HUES64 (cell line): ENCODE results near the gene KAZN.
"Not testable (repeated sequence)": the region's sequence is repeated elsewhere in the genome, so short reads cannot be mapped to it uniquely, and the experiment has no call there.

Experiments
- H3K27ac ChIP-seq: 2 replicates; pipeline ENCODE4 v1.7.0; 2013; ENCODE audit warnings: low read depth, low read length, inconsistent platforms
- H3K27me3 ChIP-seq: 2 replicates; pipeline ENCODE4 v1.6.1; 2013; ENCODE audit warnings: mild to moderate bottlenecking, low read length; ENCODE audit not compliant: insufficient read depth
- H3K36me3 ChIP-seq: 2 replicates; pipeline ENCODE4 v1.6.1; 2013; ENCODE audit warnings: mild to moderate bottlenecking, low read length; ENCODE audit not compliant: insufficient read depth
- H3K4me1 ChIP-seq: 2 replicates; pipeline ENCODE4 v1.6.1; 2013; ENCODE audit warnings: mild to moderate bottlenecking, low read length, moderate library complexity; ENCODE audit not compliant: insufficient read depth
- H3K4me3 ChIP-seq: 2 replicates; pipeline ENCODE4 v1.5.1; 2013; ENCODE audit warnings: mild to moderate bottlenecking, low read length, moderate library complexity
- H3K9ac ChIP-seq: 2 replicates; pipeline ENCODE4 v1.6.1; 2013; ENCODE audit warnings: mild to moderate bottlenecking, low read depth, low read length
- H3K9me3 ChIP-seq: 2 replicates; pipeline ENCODE4 v1.6.1; 2013; ENCODE audit warnings: low read depth, low read length; ENCODE audit not compliant: insufficient read depth
- WGBS: fragments of 150-250, 120-280 bp; methylation state at CpG from one replicate; pipeline ENCODE4 v1.1.7; 2013; ENCODE audit warnings: missing lambda C conversion rate; 5-methylcytosine and 5-hydroxymethylcytosine counted together

KAZN gene

DNA sequence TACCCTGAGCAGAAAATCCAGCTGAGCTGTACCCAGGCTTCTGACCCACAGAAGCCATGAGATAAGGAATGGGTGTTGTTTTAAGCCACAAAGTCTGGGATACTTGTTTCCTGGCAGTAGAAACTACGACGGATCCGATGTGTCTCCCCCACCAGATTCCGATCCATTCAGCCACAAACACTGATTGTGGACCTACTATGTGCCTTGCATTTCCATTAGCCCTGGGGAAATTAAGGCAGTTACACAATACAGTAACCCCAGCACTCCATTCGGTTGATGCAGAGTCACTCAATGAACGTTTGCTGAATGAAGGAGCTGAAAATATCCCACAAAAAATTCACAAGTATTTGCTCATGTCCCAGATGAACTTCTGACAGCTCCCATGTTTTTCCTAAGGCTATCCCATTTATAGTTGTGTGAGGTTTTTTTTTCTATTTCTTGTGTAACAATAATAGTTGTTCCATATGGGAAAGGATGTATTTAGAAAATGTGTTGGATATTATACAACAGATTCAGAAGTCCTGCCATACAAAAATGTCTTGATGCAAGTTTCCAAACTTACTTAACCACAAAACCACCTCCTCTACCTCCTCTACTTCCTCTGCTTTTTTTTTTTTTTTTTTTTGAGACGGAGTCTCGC, 29.6 kb upstream of the KAZN start:
- no peak overlapping the region for H3K27ac ChIP-seq
- no peak overlapping the region for H3K4me3 ChIP-seq
- 93% methylated on average over 6 of the region's 8 CpGs for WGBS
- no peaks in the 10 kb centered on the region for H3K36me3 ChIP-seq
- no peaks in the 10 kb centered on the region for H3K27me3 ChIP-seq
- no peaks in the 10 kb centered on the region for H3K4me1 ChIP-seq
- H3K9me3 ChIP-seq: no peaks in the 10 kb centered on the region
- no peak overlapping the region for H3K9ac ChIP-seq

DNA sequence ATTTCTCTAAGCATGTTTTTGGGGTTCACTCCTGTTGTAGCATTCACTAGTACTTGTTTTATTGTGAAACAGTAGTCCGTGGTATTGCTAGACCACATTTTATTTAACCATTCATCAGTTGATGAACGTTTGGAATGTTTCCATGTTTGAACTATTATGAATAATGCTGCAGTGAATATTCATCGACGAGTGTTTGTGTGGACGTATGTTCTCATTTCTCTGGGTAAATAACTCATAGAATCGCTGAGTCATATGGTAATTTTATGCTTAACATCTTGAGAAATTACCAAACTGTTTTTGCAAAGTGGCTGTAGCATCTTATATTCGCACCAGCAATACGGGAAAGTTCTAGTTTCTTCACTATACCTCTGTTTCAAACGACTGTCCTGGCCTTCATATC, 28.0 kb upstream of the KAZN start:
- Histone ChIP-seq H3K4me1 (no peaks in the 10 kb centered on the region), H3K27ac (no peak overlapping the region), H3K27me3 (no peaks in the 10 kb centered on the region), H3K9me3 (no peaks in the 10 kb centered on the region), H3K36me3 (no peaks in the 10 kb centered on the region), H3K4me3 (no peak overlapping the region), H3K9ac (no peak overlapping the region)
- WGBS: 86% methylated on average over 9 of the region's 9 CpGs

DNA sequence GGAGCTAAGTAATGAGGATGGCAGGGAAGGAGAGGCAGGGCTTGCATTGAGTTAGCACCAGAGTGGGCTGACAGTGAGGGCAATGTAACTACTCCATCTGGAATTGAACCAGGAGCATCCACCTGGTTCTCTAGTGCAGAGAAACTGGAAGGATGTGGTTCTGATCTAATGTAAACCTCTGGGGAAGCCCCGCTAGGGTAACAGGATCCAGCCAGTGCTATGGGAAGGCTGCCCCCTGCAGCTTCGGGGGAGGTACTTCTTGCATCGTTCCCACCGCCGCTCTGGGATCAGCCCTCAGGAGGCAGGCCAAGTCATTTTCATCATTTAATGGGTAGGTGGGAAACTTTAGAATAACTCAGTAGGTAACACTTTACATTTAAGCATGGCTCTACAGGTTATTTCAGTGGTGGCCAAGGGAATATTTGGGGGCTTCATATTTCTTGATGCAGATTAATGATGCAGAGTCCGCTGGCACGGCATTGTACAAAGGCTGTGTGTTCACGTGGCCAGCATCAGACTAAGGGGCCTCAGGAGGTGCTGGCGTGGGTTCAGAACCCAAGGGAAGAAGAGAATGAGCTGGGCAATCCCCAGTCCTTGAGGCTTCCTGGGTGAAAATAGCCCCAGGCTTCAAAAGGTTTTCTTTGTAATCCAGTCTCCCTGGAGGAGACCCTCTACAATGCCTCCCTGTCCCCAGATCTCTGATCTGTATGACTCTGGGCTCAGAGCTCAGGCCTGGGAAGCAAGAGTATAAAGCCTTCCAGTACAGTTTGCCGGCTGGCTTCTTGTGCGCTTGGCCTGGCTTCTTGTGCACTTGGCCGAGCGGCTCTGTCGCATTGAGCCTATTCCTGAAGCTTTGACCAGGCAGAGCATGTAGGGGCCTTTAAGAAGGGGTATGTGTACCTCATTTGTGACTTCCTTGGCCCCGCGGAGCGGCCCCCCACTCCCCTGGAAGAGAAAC, 26.4 kb upstream of the KAZN start:
- no peaks in the 10 kb centered on the region for H3K27me3 ChIP-seq
- 71% methylated on average over 16 of the region's 17 CpGs for WGBS

DNA sequence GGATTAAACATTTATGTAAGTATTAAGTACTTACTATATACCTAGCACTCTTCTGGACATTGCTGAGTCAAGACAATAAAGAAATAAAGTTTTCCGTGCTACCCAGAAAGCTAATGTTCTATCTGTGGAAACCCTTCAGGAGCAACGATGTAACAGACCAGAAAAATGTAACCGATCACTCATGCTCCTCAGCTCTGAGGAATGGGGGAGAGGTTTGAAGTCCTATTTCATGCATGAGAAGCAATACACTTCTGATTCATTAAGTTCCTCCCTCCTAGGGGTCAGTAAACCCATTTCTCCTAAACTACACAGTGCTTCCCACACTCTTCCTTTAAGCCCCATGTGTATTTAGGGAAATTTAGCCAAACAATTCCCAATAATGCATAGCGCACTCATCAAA, 25.6 kb upstream of the KAZN start:
- no peaks in the 10 kb centered on the region for H3K36me3 ChIP-seq
- H3K27me3 ChIP-seq: no peaks in the 10 kb centered on the region
- no peak overlapping the region for H3K4me3 ChIP-seq
- 95% methylated on average over 4 of the region's 4 CpGs for WGBS
- no peaks in the 10 kb centered on the region for H3K4me1 ChIP-seq
- no peak overlapping the region for H3K9ac ChIP-seq
- H3K27ac ChIP-seq: no peak overlapping the region
- H3K9me3 ChIP-seq: no peaks in the 10 kb centered on the region

More for the DNA sequence above, 26.4 kb upstream of the KAZN start:
- H3K36me3 ChIP-seq: no peaks in the 10 kb centered on the region
- H3K4me1 ChIP-seq: no peaks in the 10 kb centered on the region
- H3K9ac ChIP-seq: no peak overlapping the region
- H3K27ac ChIP-seq: no peak overlapping the region
- H3K9me3 ChIP-seq: no peaks in the 10 kb centered on the region
- no peak overlapping the region for H3K4me3 ChIP-seq

DNA sequence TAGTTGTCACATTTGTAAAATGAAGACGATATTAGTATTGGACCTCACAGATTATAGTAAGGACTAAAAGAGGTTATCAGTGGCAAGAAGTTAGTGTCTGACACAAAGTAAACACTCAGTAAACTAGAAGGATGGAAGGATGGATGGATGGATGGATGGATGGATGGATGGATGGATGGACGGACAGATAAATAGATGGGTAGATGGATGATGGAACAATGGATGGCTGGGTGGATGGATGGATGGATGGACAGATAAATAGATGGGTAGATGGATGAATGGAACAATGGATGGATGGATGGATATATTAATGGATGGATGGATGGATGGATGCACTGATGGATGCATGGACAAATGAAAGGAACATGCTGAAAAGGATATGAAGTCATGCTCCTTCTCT, 22.3 kb upstream of the KAZN start:
- Histone ChIP-seq H3K27me3 (no peaks in the 10 kb centered on the region), H3K9me3 (no peaks in the 10 kb centered on the region), H3K4me3 (no peak overlapping the region), H3K36me3 (no peaks in the 10 kb centered on the region), H3K4me1 (no peaks in the 10 kb centered on the region), H3K9ac (no peak overlapping the region), H3K27ac (no peak overlapping the region)
- WGBS: 97% methylated on average over 2 of the region's 2 CpGs

DNA sequence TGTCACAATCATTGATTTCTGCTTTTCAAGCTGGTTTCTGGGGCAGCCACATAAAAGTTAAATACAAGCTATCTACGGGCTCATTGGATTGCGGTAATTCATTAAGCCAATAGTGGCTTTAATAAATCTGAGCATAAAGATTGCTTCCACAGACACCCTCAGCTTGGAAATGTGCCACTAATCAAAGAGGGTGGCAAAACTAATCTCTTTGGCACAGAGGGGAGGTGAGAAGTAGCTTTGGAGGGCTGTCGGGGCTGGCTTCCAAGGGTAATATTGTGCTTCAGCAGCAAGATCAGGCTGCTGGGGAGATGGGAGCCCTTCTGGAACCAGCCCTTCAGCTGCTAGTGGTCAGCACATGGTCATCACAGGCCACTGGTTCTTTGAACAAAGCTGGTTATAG, 21.2 kb upstream of the KAZN start:
- Histone ChIP-seq H3K27ac (no peak overlapping the region), H3K36me3 (no peaks in the 10 kb centered on the region)
- 97% methylated on average over 3 of the region's 3 CpGs for WGBS

DNA sequence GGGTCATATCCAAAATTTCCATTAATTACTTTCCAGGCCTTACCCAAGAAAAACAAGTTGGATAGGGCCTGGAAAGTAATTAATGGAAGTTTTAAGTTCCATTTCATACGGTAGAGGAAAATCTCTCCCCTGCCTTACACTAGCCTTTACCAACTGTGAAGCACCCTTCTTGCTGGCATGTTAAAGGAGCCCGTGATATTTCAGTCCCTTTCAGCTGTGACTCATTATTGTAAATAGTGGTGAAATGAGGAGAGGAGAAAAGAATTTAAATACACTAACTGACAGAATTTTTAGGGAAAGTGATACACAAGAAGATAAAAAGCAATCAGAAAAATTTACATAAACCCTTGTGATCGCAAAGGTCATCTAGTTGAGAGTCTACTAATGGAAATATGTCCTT, 20.3 kb upstream of the KAZN start:
- Histone ChIP-seq H3K27ac (no peak overlapping the region), H3K4me3 (no peak overlapping the region), H3K4me1 (no peaks in the 10 kb centered on the region), H3K36me3 (no peaks in the 10 kb centered on the region), H3K9ac (no peak overlapping the region), H3K9me3 (no peaks in the 10 kb centered on the region), H3K27me3 (no peaks in the 10 kb centered on the region)
- WGBS: 73% methylated on average over 2 of the region's 3 CpGs

More for the DNA sequence above, 21.2 kb upstream of the KAZN start:
- no peaks in the 10 kb centered on the region for H3K27me3 ChIP-seq
- no peak overlapping the region for H3K9ac ChIP-seq
- H3K4me3 ChIP-seq: no peak overlapping the region
- H3K9me3 ChIP-seq: no peaks in the 10 kb centered on the region
- H3K4me1 ChIP-seq: no peaks in the 10 kb centered on the region

DNA sequence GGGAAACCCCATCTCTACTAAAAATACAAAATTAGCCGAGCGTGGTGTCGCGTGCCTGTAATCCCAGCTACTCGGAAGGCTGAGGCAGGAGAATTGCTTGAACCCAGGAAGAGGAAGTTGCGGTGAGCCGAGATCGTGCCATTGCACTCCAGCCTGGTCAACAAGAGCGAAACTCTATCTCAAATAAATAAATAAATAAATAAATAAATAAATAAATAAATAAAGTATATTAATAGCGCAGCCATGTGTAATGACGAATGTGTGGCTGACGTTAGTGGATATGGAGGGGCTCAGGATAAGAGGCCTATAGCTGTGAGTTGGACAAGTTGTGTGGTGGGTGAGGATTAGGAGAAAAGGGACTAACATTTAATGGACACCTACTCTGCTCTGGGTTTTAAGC, 18.2 kb upstream of the KAZN start:
- H3K9ac ChIP-seq, H3K27ac ChIP-seq, H3K4me3 ChIP-seq, H3K4me1 ChIP-seq, H3K27me3 ChIP-seq, H3K9me3 ChIP-seq, H3K36me3 ChIP-seq: not testable (repeated sequence)
- WGBS: 92% methylated on average over 11 of the region's 12 CpGs

DNA sequence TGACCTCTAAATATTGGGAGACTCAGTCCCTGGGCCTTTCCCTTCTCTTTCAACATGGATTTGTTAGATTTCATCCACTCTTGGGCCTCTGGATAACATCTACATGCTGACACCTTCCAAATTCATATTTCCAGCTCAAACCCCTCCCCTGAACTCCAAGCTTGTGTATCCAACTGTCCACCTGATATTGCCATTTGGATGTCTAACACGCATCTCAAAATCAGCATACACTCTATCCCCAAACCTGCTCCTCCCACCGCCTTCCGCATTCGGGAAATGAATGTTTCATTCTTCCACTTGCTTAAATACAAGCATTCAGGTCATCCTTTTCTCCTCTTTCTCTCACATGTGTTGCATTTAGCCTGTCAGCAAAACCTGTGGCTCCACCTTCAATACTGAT, 17.5 kb upstream of the KAZN start:
- H3K4me3 ChIP-seq: no peak overlapping the region
- no peaks in the 10 kb centered on the region for H3K27me3 ChIP-seq
- H3K9me3 ChIP-seq: no peaks in the 10 kb centered on the region
- no peak overlapping the region for H3K27ac ChIP-seq
- H3K4me1 ChIP-seq: no peaks in the 10 kb centered on the region
- no peak overlapping the region for H3K9ac ChIP-seq
- no peaks in the 10 kb centered on the region for H3K36me3 ChIP-seq
- 96% methylated on average over 4 of the region's 4 CpGs for WGBS

DNA sequence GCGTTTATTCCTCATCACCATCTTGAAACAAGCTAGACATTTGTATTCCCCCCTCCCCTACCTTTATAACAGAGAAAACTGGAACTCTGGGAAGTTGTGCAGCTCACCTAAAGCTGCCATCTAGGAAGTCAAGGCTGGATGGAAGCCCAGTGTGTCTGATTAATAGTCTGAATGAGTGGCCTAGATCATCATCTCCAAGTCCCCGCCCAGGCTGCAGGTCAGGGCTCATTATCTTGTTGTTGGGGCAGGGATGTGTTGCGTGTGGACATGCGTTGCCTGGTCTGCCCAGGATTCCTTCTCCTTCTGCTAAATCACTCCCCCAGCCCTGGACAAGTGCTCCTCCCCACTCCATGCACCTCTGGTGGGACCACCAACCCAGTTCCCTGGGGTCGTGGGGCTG, 14.7 kb upstream of the KAZN start:
- no peaks in the 10 kb centered on the region for H3K4me1 ChIP-seq
- H3K27me3 ChIP-seq: no peaks in the 10 kb centered on the region
- H3K36me3 ChIP-seq: no peaks in the 10 kb centered on the region
- no peaks in the 10 kb centered on the region for H3K9me3 ChIP-seq
- no peak overlapping the region for H3K4me3 ChIP-seq
- no peak overlapping the region for H3K27ac ChIP-seq
- 95% methylated on average over 5 of the region's 5 CpGs for WGBS
- no peak overlapping the region for H3K9ac ChIP-seq

DNA sequence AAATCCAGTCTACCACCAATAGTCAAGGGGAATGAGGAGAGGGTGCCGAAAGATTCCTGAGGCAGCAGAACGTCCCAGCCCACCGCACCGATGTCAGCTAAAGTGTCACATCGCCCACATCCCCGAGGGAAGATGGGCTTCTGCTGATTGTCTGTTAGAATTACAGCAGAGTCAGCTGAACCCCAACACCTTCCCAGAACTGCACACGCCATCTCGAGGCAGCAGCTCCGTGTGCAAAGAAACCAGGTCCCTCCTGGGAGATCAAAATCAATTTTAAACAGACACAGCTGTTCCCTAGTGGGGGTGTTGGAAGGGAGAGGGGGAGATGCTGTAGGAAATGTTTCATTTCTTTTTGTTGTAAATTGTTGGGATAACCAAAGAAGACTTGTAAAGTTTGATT, 12.8 kb upstream of the KAZN start:
- H3K9ac ChIP-seq: no peak overlapping the region
- WGBS: 95% methylated on average over 9 of the region's 9 CpGs
- no peak overlapping the region for H3K27ac ChIP-seq
- no peaks in the 10 kb centered on the region for H3K27me3 ChIP-seq
- H3K4me3 ChIP-seq: no peak overlapping the region
- no peaks in the 10 kb centered on the region for H3K9me3 ChIP-seq
- peaks cover 3% of the 10 kb centered on the region; the same call in 1 of the 2 replicates for H3K4me1 ChIP-seq
- no peaks in the 10 kb centered on the region for H3K36me3 ChIP-seq
